Measurements from ENCODE around the gene AGAP1. TPM values are rescaled to one million over a fixed set of nuclear protein-coding genes. Genes with fewer than 3 reads are reported as not detected.

AGAP1 gene
- total RNA-seq, 1 experiment from 2014 or later = 25.8 TPM

- Histone ChIP-seq H3T11ph (ENCODE audit: low read length) (no peak overlapping the region), H2AFZ (ENCODE audit: low read length) (no peak overlapping the region), H2AK5ac (ENCODE audit: insufficient read length, low read length) (no peak overlapping the region), H3K56ac (ENCODE audit: insufficient read length, low read depth, low read length) (no peak overlapping the region), H3K79me2 (ENCODE audit: insufficient read depth, low read length) (peaks cover 12% of the 10 kb centered on the region; the same call in 1 of the 2 replicates), H3K4ac (ENCODE audit: low read depth, low read length) (no peak overlapping the region), H3K27ac (ENCODE audit: insufficient read length, low read depth, low read length) (no peak overlapping the region), H2BK20ac (ENCODE audit: low read depth, low read length, poor library complexity, severe bottlenecking) (no peak overlapping the region), H2BK120ac (ENCODE audit: low read depth, low read length, poor library complexity, severe bottlenecking) (no peak overlapping the region), H3K18ac (ENCODE audit: insufficient read length, low read depth, low read length) (no peak overlapping the region), H3K4me2 (ENCODE audit: insufficient read depth, insufficient read length, low read length) (no peak overlapping the region), H2BK15ac (ENCODE audit: low read depth, low read length) (no peak overlapping the region), H4K91ac (ENCODE audit: insufficient read length, low read depth, low read length) (peak overlapping the region; percentile 14), H3K14ac (ENCODE audit: insufficient read depth, low read length) (no peak overlapping the region; the same call in 1 of the 2 replicates), H2BK5ac (ENCODE audit: insufficient read length, low read length) (no peak overlapping the region), H2BK12ac (ENCODE audit: insufficient read length, low read depth, low read length) (no peak overlapping the region), H3K79me1 (ENCODE audit: insufficient read depth, low read depth, low read length, poor library complexity, severe bottlenecking) (no peaks in the 10 kb centered on the region), H3K4me1 (ENCODE audit: insufficient read depth, low read length) (peaks cover 8% of the 10 kb centered on the region), H3K23me2 (ENCODE audit: insufficient read length, low read depth, low read length, poor library complexity, severe bottlenecking) (no peaks in the 10 kb centered on the region), H3K23ac (ENCODE audit: insufficient read length, low read depth, low read length) (no peak overlapping the region), H3K9ac (ENCODE audit: extremely low read depth, insufficient read length, low read length) (no peak overlapping the region), H3K9me3 (ENCODE audit: control insufficient read depth, low read depth, low read length) (no peaks in the 10 kb centered on the region), H3K27me3 (ENCODE audit: insufficient read depth, low read length) (no peaks in the 10 kb centered on the region), H4K8ac (replicated peaks; ENCODE audit: insufficient read length, low read depth, low read length) (no peak overlapping the region), H4K20me1 (ENCODE audit: control insufficient read depth, insufficient read depth, insufficient read length) (no peaks in the 10 kb centered on the region), H4K5ac (ENCODE audit: insufficient read length, low read depth, low read length) (no peak overlapping the region)
- no peak overlapping the region for H3K27ac Mint-ChIP-seq
- H3K27me3 Mint-ChIP-seq (ENCODE audit: low read depth) = no peaks in the 10 kb centered on the region; the same call in 1 of the 2 replicates
- H3K4me1 Mint-ChIP-seq = peaks cover 71 to 78% of the 10 kb centered on the region in 2 experiments
- peaks cover 3 to 4% of the 10 kb centered on the region in 2 experiments; a peak in 4 of 5 replicates for H3K9me3 Mint-ChIP-seq
- no peak for TF ChIP-seq CTCF (conservative IDR thresholded peaks at IDR 0.05)
- no peak for DNase-seq
- no peak overlapping the region for H3K4me3 Mint-ChIP-seq
- no CpG with 5 or more reads among the region's 8 CpGs for WGBS (ENCODE audit: extremely low coverage, insufficient read length, low lambda C conversion rate)
- peaks cover 2 to 6% (median 3%) of the 10 kb centered on the region in 3 experiments; a peak in 6 of 7 replicates for H3K36me3 Mint-ChIP-seq (ENCODE audit: insufficient read depth in 1 of 3, low read depth in 3 of 3)
Observed at GRCh38 chr2:235575904-235576303, 82.1 kb downstream of the AGAP1 start.

Data from H9 (cell line).